SK-N-SH (cell line): ENCODE measurements around the gene F8. TPM values are rescaled to one million over a fixed set of nuclear protein-coding genes. Genes with fewer than 3 reads are reported as not detected.

Experiments used
- CTCF ChIA-PET: fragments of 300-600, 350-600 bp; formaldehyde crosslinking; extraction: SDS; loops from one replicate; lab custom pipeline; 2021; lab: Yijun Ruan, JAX
- POLR2A ChIA-PET: fragments of 350-600 bp; sonication (Branson Sonifier 250); formaldehyde crosslinking; extraction: SDS; loops from one replicate; lab custom pipeline; 2020; ENCODE audit warnings: antibody characterized with exemption, inconsistent platforms; lab: Yijun Ruan, JAX
- DNase-seq: peaks from one replicate; pipeline ENCODE4 v3.0.0; 2012
- H2AFZ ChIP-seq: fragments of 200-600 bp; sonication (generic); 2 replicates; pipeline ENCODE4 v1.8.1; 2016; ENCODE audit warnings: antibody characterized with exemption, mild to moderate bottlenecking, low read depth
- H3F3A ChIP-seq: fragments of 200-600 bp; sonication (generic); replicated peaks from 2 replicates; pipeline ENCODE3; 2016; ENCODE audit warnings: antibody characterized with exemption, mild to moderate bottlenecking; ENCODE audit not compliant: insufficient read depth
- H3K27ac ChIP-seq, 2 experiments: fragments of 200-500 bp in 1 of 2; fragments of 200-600 bp in 1 of 2; sonication (Bioruptor generic) in 1 of 2; sonication (generic), shearing (Covaris generic) in 1 of 2; 2 replicates each; pipeline versions ENCODE4 v1.5.1 to v1.6.1; 2014 to 2016; ENCODE audit warnings: low read depth in 2 of 2, inconsistent platforms in 1 of 2, low read length in 1 of 2, mild to moderate bottlenecking in 1 of 2, mixed read lengths in 1 of 2
- H3K27me3 ChIP-seq: fragments of 200-600 bp; sonication (generic), shearing (Covaris generic); 2 replicates; pipeline ENCODE4 v1.6.1; 2016; ENCODE audit warnings: mixed run types; ENCODE audit not compliant: insufficient read depth
- H3K36me3 ChIP-seq, 2 experiments: fragments of 200-500 bp in 1 of 2; fragments of 200-600 bp in 1 of 2; sonication (Bioruptor generic) in 1 of 2; sonication (generic) in 1 of 2; replicated peaks in 1 of 2; 2 replicates each; pipeline versions ENCODE3 to v1.5.1; 2014 to 2016; ENCODE audit warnings: low read length in 1 of 2, mild to moderate bottlenecking in 1 of 2; ENCODE audit not compliant: insufficient read depth in 2 of 2, control insufficient read depth in 1 of 2
- H3K4me1 ChIP-seq, 2 experiments: fragments of 200-500 bp in 1 of 2; fragments of 200-600 bp in 1 of 2; sonication (Bioruptor generic) in 1 of 2; sonication (generic), shearing (Covaris generic) in 1 of 2; 2 replicates each; pipeline versions ENCODE4 v1.5.1 to v1.6.1; 2014 to 2016; ENCODE audit warnings: low read depth in 1 of 2, low read length in 1 of 2, mixed run types in 1 of 2; ENCODE audit not compliant: insufficient read depth in 2 of 2, control insufficient read depth in 1 of 2
- H3K4me2 ChIP-seq: fragments of 200-600 bp; sonication (generic), shearing (Covaris generic); 2 replicates; pipeline ENCODE4 v1.6.1; 2017; ENCODE audit warnings: mixed run types
- H3K4me3 ChIP-seq, 2 experiments: fragments of 200-500 bp in 1 of 2; fragments of 200-600 bp in 1 of 2; sonication (Bioruptor generic) in 1 of 2; sonication (generic), shearing (Covaris generic) in 1 of 2; 2 replicates each; pipeline versions ENCODE4 v1.5.1 to v1.8.1; 2014 to 2016; ENCODE audit warnings: low read depth in 2 of 2, inconsistent platforms in 1 of 2, low read length in 1 of 2, mild to moderate bottlenecking in 1 of 2, mixed read lengths in 1 of 2, moderate library complexity in 1 of 2
- H3K79me2 ChIP-seq: fragments of 200-600 bp; sonication (generic); 2 replicates; pipeline ENCODE4 v1.8.1; 2017; ENCODE audit warnings: mild to moderate bottlenecking; ENCODE audit not compliant: insufficient read depth
- H3K9ac ChIP-seq: fragments of 200-600 bp; sonication (generic); 2 replicates; pipeline ENCODE4 v1.6.1; 2017; ENCODE audit warnings: mixed run types
- H3K9me2 ChIP-seq: fragments of 200-600 bp; sonication (generic); 2 replicates; pipeline ENCODE4 v1.6.1; 2017; ENCODE audit warnings: mixed run types
- H3K9me3 ChIP-seq: fragments of 200-600 bp; sonication (generic); 2 replicates; pipeline ENCODE4 v1.6.1; 2017; ENCODE audit warnings: mixed run types, mild to moderate bottlenecking, moderate library complexity
- H4K20me1 ChIP-seq: fragments of 200-600 bp; sonication (generic); 2 replicates; pipeline ENCODE4 v1.6.1; 2017; ENCODE audit warnings: mild to moderate bottlenecking, mixed run types; ENCODE audit not compliant: insufficient read depth
- CHD2 ChIP-seq: fragments of 150-350 bp; IDR thresholded peaks from 2 replicates; pipeline ENCODE4 v1.6.1; 2018; ENCODE audit warnings: low read length; ENCODE audit not compliant: partially characterized antibody
- EP300 ChIP-seq, 2 experiments: IDR thresholded peaks; 2 replicates each; pipeline versions ENCODE4 v1.4.0 to v1.6.1; 2012; ENCODE audit warnings: borderline replicate concordance in 1 of 2, low read depth in 1 of 2, low read length in 1 of 2
- EZH2phosphoT487 ChIP-seq: fragments of 200-600 bp; sonication (generic); IDR thresholded peaks from 2 replicates; pipeline ENCODE4 v1.6.1; 2017; ENCODE audit warnings: low read depth, mixed run types, mild to moderate bottlenecking, antibody characterized with exemption, moderate library complexity, borderline replicate concordance
- FOXJ3 ChIP-seq: sonication (generic); formaldehyde crosslinking; IDR thresholded peaks from 2 replicates; pipeline ENCODE4 v1.5.1; 2020; ENCODE audit warnings: mild to moderate bottlenecking, missing genetic modification reagents
- FOXM1 ChIP-seq: IDR thresholded peaks from 2 replicates; pipeline ENCODE4 v1.4.0; 2012; ENCODE audit warnings: low read depth, mild to moderate bottlenecking
- POLR2AphosphoS5 ChIP-seq: IDR thresholded peaks from 2 replicates; pipeline ENCODE4 v1.6.1; 2012; ENCODE audit warnings: low read depth, low read length
- RXRA ChIP-seq: IDR thresholded peaks from 2 replicates; pipeline ENCODE4 v1.4.0; 2012; ENCODE audit warnings: low read depth, mild to moderate bottlenecking, borderline replicate concordance
- TAF1 ChIP-seq: IDR thresholded peaks from 2 replicates; pipeline ENCODE4 v1.6.1; 2012; ENCODE audit warnings: low read depth, mild to moderate bottlenecking, low read length, moderate library complexity, borderline replicate concordance
- TEAD4 ChIP-seq: IDR thresholded peaks from 2 replicates; pipeline ENCODE4 v1.4.0; 2012; ENCODE audit warnings: mild to moderate bottlenecking, borderline replicate concordance; ENCODE audit not compliant: insufficient read depth
- YY1 ChIP-seq: IDR thresholded peaks from 2 replicates; pipeline ENCODE4 v1.4.0; 2012; ENCODE audit warnings: low read depth, mild to moderate bottlenecking
- WGBS: methylation state at CpG from one replicate; pipeline ENCODE4 v1.1.6; 2017; ENCODE audit warnings: low lambda C conversion rate; 5-methylcytosine and 5-hydroxymethylcytosine counted together
- polyA plus RNA-seq, 3 experiments: library from polyadenylated mRNA; depleted of rRNA; stranded (reverse); fragments of >200 nt; gene quantifications; 2 replicates each; pipeline ENCODE4 v1.2.3, GENCODE V29; 2012
- TF ChIP-seq, protein P1 (sequence below): IDR thresholded peaks from 2 replicates; pipeline ENCODE4; 2012
- TF ChIP-seq, protein P2 (sequence below): fragments of 200-600 bp; sonication (generic); IDR thresholded peaks from 2 replicates; pipeline ENCODE4 v1.6.1; 2017; ENCODE audit warnings: antibody characterized with exemption, mild to moderate bottlenecking, moderate library complexity
- TF ChIP-seq, protein P3 (sequence below): IDR thresholded peaks from 2 replicates; pipeline ENCODE4 v1.4.0; 2012; ENCODE audit warnings: low read depth, borderline replicate concordance
- TF ChIP-seq, protein P4 (sequence below): IDR thresholded peaks from 2 replicates; pipeline ENCODE4 v1.4.0; 2012; ENCODE audit warnings: low read depth

F8 gene
- polyA plus RNA-seq, 1 of the 3 experiments (the other 2 are of a cell fraction), result 2.5 TPM

DNA sequence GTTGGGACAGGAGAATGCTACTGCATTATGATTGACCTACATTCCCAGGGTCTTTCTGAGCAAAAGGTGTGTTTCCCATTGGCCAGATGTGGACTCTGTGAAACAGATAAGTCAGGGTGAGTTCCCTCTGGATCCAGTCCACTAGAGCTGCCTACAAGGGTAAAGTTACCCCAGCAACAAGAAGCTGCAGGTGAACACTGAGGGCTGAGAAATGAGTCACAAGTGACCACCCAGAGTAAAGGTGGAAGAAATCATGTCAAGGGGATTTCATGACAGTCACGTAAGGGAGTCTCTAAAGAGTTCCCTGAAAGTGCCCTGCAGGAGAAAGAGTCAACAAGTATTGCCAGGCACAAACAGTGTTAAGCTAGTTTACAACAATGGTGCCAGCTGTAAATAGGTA, 120.1 kb downstream of the F8 start:
- TF ChIP-seq YY1 (no peak), POLR2AphosphoS5 (no peak), FOXJ3 (no peak), TAF1 (no peak), RXRA (no peak), EZH2phosphoT487 (no peak), EP300 (IDR thresholded peaks at IDR 0.05; ENCODE audit: borderline replicate concordance in 1 of 2, low read depth in 1 of 2, low read length in 1 of 2) (no peak), TEAD4 (no peak), FOXM1 (no peak), CHD2 (no peak)
- TF ChIP-seq, protein P1, sequence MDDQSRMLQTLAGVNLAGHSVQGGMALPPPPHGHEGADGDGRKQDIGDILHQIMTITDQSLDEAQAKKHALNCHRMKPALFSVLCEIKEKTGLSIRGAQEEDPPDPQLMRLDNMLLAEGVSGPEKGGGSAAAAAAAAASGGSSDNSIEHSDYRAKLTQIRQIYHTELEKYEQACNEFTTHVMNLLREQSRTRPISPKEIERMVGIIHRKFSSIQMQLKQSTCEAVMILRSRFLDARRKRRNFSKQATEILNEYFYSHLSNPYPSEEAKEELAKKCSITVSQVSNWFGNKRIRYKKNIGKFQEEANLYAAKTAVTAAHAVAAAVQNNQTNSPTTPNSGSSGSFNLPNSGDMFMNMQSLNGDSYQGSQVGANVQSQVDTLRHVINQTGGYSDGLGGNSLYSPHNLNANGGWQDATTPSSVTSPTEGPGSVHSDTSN, result no peak
- TF ChIP-seq, protein P2, sequence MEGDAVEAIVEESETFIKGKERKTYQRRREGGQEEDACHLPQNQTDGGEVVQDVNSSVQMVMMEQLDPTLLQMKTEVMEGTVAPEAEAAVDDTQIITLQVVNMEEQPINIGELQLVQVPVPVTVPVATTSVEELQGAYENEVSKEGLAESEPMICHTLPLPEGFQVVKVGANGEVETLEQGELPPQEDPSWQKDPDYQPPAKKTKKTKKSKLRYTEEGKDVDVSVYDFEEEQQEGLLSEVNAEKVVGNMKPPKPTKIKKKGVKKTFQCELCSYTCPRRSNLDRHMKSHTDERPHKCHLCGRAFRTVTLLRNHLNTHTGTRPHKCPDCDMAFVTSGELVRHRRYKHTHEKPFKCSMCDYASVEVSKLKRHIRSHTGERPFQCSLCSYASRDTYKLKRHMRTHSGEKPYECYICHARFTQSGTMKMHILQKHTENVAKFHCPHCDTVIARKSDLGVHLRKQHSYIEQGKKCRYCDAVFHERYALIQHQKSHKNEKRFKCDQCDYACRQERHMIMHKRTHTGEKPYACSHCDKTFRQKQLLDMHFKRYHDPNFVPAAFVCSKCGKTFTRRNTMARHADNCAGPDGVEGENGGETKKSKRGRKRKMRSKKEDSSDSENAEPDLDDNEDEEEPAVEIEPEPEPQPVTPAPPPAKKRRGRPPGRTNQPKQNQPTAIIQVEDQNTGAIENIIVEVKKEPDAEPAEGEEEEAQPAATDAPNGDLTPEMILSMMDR, result no peak
- TF ChIP-seq, protein P3, sequence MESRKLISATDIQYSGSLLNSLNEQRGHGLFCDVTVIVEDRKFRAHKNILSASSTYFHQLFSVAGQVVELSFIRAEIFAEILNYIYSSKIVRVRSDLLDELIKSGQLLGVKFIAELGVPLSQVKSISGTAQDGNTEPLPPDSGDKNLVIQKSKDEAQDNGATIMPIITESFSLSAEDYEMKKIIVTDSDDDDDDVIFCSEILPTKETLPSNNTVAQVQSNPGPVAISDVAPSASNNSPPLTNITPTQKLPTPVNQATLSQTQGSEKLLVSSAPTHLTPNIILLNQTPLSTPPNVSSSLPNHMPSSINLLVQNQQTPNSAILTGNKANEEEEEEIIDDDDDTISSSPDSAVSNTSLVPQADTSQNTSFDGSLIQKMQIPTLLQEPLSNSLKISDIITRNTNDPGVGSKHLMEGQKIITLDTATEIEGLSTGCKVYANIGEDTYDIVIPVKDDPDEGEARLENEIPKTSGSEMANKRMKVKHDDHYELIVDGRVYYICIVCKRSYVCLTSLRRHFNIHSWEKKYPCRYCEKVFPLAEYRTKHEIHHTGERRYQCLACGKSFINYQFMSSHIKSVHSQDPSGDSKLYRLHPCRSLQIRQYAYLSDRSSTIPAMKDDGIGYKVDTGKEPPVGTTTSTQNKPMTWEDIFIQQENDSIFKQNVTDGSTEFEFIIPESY, result no peak
- TF ChIP-seq, protein P4, sequence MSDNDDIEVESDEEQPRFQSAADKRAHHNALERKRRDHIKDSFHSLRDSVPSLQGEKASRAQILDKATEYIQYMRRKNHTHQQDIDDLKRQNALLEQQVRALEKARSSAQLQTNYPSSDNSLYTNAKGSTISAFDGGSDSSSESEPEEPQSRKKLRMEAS, result no peak
- TF ChIP-seq, all 33 proteins: peak for 0
- Histone ChIP-seq H3K27me3 (no peaks in the 10 kb centered on the region; the same call in 1 of the 2 replicates), H3K27ac (no peak overlapping the region), H3K4me2 (no peak overlapping the region), H4K20me1 (no peaks in the 10 kb centered on the region), H3K9me2 (no peaks in the 10 kb centered on the region), H3K4me1 (no peaks in the 10 kb centered on the region), H3K4me3 (no peak overlapping the region), H3K9me3 (no peaks in the 10 kb centered on the region), H2AFZ (no peak overlapping the region), H3K79me2 (no peaks in the 10 kb centered on the region), H3K9ac (no peak overlapping the region), H3K36me3 (no peaks in the 10 kb centered on the region), H3F3A (no peaks in the 10 kb centered on the region)
- ChIA-PET CTCF (interaction anchor here (2.5 kb wide), 1 partner anchor 15 kb away, joined by 9 read pairs; no protein-coding TSS in a partner anchor), POLR2A (no interaction called here)
- DNase-seq, result no peak
- WGBS, result 35% methylated on average over 1 of the region's 1 CpG
